ENCODE results near the gene MRPL4. TPM values are rescaled to one million over a fixed set of nuclear protein-coding genes. Genes with fewer than 3 reads are reported as not detected.

Gene MRPL4
- total RNA-seq, 1 donor from 2014 or later, result 67.3 TPM

Small RNAs within 50 kb of the gene (microRNA-seq; reads per million reads assigned to microRNA genes)
- gene MIR4322, result not detected

Other genes starting within 250 kb of the MRPL4 start
- 1.1 and 6.2 TPM in 2 replicates for gene COL5A3, start 241.7 kb upstream of the MRPL4 start, total RNA-seq (ENCODE audit: low replicate concordance)
- not detected in 2 replicates for gene RDH8, start 238.7 kb upstream of the MRPL4 start, total RNA-seq (ENCODE audit: low replicate concordance)
- gene SHFL, start 165.9 kb upstream of the MRPL4 start, total RNA-seq (ENCODE audit: low replicate concordance), result 16.8 and 18.9 TPM in 2 replicates
- gene ANGPTL6, start 149.5 kb upstream of the MRPL4 start, total RNA-seq (ENCODE audit: low replicate concordance), result 0.27 TPM in 1 of 2 replicates, not detected in the other
- gene PPAN, start 145.9 kb upstream of the MRPL4 start, total RNA-seq (ENCODE audit: low replicate concordance), result 59.2 and 62.4 TPM in 2 replicates
- 22.7 and 26.0 TPM in 2 replicates for gene P2RY11, start 140.5 kb upstream of the MRPL4 start, total RNA-seq (ENCODE audit: low replicate concordance)
- 179 and 215 TPM in 2 replicates for gene EIF3G, start 132.3 kb upstream of the MRPL4 start, total RNA-seq (ENCODE audit: low replicate concordance)
- gene DNMT1, start 57.3 kb upstream of the MRPL4 start, total RNA-seq (ENCODE audit: low replicate concordance), result 85.0 and 167 TPM in 2 replicates
- 8.0 and 23.3 TPM in 2 replicates for gene S1PR2, start 20.9 kb upstream of the MRPL4 start, total RNA-seq (ENCODE audit: low replicate concordance)
- gene ICAM1, start 18.9 kb downstream of the MRPL4 start, total RNA-seq (ENCODE audit: low replicate concordance), result 3.3 and 3.6 TPM in 2 replicates
- gene ICAM4, start 34.7 kb downstream of the MRPL4 start, total RNA-seq (ENCODE audit: low replicate concordance), result 2.8 and 5.3 TPM in 2 replicates
- gene ICAM5, start 37.7 kb downstream of the MRPL4 start, total RNA-seq (ENCODE audit: low replicate concordance), result 2.3 and 3.8 TPM in 2 replicates
- 5.5 and 17.0 TPM in 2 replicates for gene ZGLP1, start 57.6 kb downstream of the MRPL4 start, total RNA-seq (ENCODE audit: low replicate concordance)
- 18.8 and 23.3 TPM in 2 replicates for gene FDX2, start 63.8 kb downstream of the MRPL4 start, total RNA-seq (ENCODE audit: low replicate concordance)
- gene RAVER1, start 81.3 kb downstream of the MRPL4 start, total RNA-seq (ENCODE audit: low replicate concordance), result 42.5 and 48.4 TPM in 2 replicates
- 5.8 and 8.2 TPM in 2 replicates for gene ICAM3, start 87.4 kb downstream of the MRPL4 start, total RNA-seq (ENCODE audit: low replicate concordance)
- 96.6 and 131 TPM in 2 replicates for gene TYK2, start 128.4 kb downstream of the MRPL4 start, total RNA-seq (ENCODE audit: low replicate concordance)
- gene CDC37, start 151.3 kb downstream of the MRPL4 start, total RNA-seq (ENCODE audit: low replicate concordance), result 125 and 126 TPM in 2 replicates
- gene PDE4A, start 168.3 kb downstream of the MRPL4 start, total RNA-seq (ENCODE audit: low replicate concordance), result 0.90 and 1.6 TPM in 2 replicates

All from type B pancreatic cell (in vitro differentiated cells).